Fibroblast of the aortic adventitia (primary cell): ENCODE results near the gene GPR152. TPM values are rescaled to one million over a fixed set of nuclear protein-coding genes. Genes with fewer than 3 reads are reported as not detected.

Source experiments
- DNase-seq: peaks from one replicate; pipeline ENCODE4 v3.0.0-alpha.2; 2010; ENCODE audit warnings: low read depth
- H3K4me3 ChIP-seq: 2 replicates; pipeline ENCODE4 v1.5.1; 2011; ENCODE audit warnings: low read depth, mild to moderate bottlenecking, control low read depth, low read length, moderate library complexity
- total RNA-seq: library from RNA; depleted of rRNA; stranded (reverse); fragments of >200 nt; gene quantifications from 2 replicates; pipeline ENCODE4 v1.2.3, GENCODE V29; 2012; ENCODE audit warnings: low replicate concordance
- TF ChIP-seq, protein P1 (sequence below): IDR thresholded peaks from 2 replicates; pipeline ENCODE4 v1.5.1; 2011; ENCODE audit warnings: mild to moderate bottlenecking, low read length, control low read depth, inconsistent platforms; ENCODE audit not compliant: insufficient read depth

GPR152 gene
- total RNA-seq, 1 donor: not detected

DNA sequence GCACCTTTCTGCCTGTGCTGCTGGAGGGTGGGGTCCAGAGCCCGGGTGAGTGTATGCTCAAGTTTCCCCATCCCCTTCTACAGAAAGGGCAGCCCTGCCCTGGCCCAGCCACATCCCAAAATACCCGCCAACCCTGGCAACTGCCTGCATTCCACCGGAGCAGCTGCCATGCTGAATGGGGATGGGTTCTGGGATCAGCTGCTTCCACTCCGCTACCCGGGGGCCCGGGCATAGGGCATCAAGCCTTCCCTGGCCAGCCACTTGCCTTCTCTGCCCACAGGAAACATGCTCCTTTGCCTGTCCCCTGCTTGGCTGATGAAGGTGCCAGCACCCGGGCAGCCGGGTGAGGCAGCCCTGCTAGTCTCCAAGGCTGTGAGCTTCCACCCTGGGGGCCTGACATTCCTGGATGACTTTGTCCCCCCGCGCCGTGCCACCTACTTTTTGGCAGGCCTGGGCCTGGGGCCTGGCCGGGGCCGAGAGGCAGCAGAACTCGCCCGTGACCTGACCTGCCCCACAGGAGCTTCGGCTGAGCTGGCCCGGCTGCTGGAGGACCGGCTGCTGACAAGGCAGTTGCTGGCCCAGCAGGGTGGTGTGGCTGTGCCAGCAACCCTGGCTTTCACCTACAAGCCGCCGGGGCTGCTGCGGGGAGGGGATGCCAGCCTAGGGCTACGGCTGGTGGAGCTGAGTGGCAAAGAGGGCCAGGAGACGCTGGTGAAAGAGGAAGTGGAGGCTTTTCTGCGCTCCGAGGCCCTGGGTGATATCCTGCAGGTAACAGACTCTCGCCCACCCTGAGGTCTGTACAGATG, 33.9 kb downstream of the GPR152 start:
- TF ChIP-seq, protein P1, sequence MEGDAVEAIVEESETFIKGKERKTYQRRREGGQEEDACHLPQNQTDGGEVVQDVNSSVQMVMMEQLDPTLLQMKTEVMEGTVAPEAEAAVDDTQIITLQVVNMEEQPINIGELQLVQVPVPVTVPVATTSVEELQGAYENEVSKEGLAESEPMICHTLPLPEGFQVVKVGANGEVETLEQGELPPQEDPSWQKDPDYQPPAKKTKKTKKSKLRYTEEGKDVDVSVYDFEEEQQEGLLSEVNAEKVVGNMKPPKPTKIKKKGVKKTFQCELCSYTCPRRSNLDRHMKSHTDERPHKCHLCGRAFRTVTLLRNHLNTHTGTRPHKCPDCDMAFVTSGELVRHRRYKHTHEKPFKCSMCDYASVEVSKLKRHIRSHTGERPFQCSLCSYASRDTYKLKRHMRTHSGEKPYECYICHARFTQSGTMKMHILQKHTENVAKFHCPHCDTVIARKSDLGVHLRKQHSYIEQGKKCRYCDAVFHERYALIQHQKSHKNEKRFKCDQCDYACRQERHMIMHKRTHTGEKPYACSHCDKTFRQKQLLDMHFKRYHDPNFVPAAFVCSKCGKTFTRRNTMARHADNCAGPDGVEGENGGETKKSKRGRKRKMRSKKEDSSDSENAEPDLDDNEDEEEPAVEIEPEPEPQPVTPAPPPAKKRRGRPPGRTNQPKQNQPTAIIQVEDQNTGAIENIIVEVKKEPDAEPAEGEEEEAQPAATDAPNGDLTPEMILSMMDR: no peak
- no peak overlapping the region for H3K4me3 ChIP-seq

DNA sequence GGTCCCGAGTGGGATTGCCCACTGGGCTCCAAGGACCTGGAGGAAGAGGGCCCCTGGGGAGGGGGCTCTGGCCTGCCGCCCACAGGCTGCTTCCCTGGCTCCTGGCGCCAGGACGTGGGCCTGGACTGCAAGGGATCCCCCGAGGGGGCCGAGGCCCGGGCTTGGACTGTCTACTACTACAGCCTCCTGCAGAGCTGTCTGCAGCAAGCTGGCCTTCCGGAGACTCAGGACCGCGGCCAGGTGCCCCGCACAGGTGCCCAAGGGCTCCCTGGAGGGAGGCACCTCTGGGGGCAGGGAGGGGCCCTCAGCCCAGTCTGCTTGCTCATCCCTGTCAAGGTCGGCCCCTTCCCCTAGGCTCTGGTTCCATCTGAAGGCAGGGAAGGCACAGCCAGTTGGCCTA, 35.1 kb downstream of the GPR152 start:
- DNase-seq: no peak
- TF ChIP-seq, protein P1: no peak
- H3K4me3 ChIP-seq: no peak overlapping the region

More for the DNA sequence above, 33.9 kb downstream of the GPR152 start:
- no peak for DNase-seq

DNA sequence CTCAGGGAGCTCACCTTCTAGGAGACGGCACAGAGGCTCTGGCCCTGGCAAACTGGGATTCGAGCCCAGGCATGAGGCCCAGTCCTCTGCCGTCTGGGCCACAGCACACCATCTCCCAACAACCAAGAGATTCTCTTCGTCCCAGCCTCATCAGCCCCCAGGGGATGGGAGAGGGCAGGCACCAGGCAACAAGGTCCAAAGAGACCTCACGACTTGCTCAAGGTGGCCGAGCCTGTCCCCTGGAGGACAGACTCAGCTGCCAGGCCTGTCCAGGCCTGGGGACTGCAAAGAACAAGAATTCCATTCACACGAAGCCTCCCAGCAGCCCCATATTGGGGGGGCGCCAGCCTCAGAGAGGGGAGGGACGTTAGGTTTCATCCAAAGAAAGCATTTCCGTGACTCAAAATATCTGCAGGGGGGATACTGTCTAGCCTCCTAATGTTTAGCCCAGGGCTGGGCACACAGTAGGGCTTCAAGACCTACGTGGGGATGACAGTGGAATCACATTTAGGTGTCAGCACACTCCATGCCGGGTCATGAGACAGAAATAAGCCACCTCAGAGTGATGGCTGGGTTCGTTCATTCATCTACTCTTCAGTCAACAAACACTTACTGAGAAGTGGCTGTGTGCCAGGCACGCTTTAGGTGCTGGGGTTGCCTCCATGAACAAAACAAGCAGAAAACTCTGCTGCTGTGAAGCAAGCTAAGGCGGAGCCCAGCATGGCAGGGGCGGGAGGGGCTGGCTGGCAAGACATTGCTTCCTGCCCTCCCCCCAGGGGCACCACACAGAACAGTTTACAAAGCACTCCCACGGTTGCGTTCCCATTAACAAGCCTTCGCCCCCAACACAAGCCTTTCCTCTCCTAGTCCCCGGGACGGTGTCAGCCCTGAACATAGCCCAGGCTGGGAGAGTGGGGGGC, 35.9 kb downstream of the GPR152 start:
- no peak overlapping the region for H3K4me3 ChIP-seq
- TF ChIP-seq, protein P1: no peak
- peak; percentile 31 for DNase-seq

DNA sequence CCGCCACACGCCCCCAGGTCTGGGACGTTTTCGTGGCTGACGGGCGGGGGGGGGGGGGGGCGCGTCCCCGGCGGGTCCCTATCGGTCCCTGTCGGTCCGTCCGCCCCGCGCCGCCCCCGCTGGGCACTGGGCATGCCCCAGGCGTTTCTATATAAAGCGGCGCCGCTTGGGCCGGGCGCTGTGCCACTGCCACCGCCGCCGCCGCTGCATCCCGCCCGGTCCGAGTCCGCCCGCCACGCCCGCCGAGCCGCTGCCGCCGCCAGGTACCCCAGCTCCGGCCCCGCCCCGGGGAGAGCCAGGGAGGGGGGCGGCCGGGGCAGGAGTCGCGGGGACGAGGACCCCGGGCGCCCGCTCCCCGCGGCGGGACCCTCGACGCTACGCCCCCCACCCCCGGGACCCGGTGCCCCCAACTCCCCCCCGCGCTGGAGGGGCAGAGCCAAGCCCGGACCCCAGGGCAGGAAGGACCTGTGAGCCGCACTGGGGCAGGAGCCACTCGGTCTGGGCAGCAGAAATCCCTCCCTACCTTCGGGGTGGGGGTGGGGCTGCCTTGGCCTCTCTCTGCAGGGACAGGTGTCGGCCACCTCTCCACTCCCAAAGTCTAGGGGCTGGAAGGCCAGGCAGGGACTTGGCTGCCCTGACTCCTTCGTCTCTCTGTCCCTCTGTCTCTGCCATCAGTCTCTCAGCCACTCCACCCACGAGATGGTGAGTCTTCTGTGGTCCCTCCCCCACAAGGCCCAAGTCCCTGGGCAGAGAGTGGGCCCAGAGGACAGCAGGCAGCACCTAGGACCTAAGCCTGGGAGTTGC, 36.8 kb downstream of the GPR152 start, which contains the start of gene CARNS1:
Gene CARNS1 (plus strand): TSS at position 178 of the 804 bp plus-strand sequence. CDS start 522 bp downstream, at position 700.
- TF ChIP-seq, protein P1: no peak
- no peak for DNase-seq
- H3K4me3 ChIP-seq: peak within 1 kb of the TSS; percentile 31

DNA sequence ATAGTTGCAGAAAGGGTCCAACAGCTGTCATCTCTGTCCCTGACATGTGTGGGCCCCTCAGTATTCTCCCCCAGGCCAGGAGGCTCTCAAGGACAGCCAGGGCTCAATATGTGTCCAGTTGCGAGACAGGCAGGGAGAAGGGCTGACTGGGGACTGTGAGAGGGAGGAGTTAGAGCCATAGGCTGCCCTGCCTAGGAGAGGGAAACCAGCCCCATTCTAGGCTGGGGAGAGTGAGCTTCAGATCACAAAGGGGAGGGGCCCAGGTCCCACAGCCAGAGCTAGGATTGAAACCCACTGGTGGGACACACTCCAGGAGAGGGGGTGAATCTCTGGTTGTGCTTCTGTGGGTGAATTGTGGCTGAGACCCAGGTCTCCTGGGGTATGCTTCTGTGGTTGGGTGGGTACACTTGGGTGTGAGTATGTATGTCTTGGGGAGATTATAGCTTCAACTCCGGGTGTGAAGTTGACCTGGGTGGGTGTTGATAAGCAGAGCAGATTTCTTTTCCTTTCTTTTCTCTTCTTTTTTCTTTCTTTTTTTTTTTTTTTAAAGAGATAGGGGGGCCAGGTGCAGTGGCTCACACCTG, 39.2 kb downstream of the GPR152 start:
- DNase-seq: no peak
- TF ChIP-seq, protein P1: no peak
- no peak overlapping the region for H3K4me3 ChIP-seq
